ENCODE measurements around the gene GPC6.

- TF ChIP-seq CTCF (IDR thresholded peaks at IDR 0.05; ENCODE audit: low read depth, low read length) (no peak), EZH2phosphoT487 (IDR thresholded peaks at IDR 0.05; ENCODE audit: low read depth) (no peak)
Measured at GRCh38 chr13:93218583-93218982, 8.0 kb upstream of the GPC6 start.
